BLaER1 treated with 17β-estradiol and CSF1 and Interleukin-3, amounts not matched to agents 10 nM and 100 nM (cell line): ENCODE measurements around the gene ZP4.

Source experiments
- H3K27ac ChIP-seq, 11 experiments: shearing (Covaris generic); formaldehyde crosslinking; 2 replicates each; pipeline ENCODE4 v1.8.1; 2022
- H3K27me3 ChIP-seq, 11 experiments: shearing (Covaris generic); formaldehyde crosslinking; 2 replicates each; pipeline ENCODE4 v1.8.1; 2022
- H3K36me3 ChIP-seq, 11 experiments: shearing (Covaris generic); formaldehyde crosslinking; 2 replicates each; pipeline ENCODE4 v1.8.1; 2022
- H3K4me1 ChIP-seq, 10 experiments: shearing (Covaris generic); formaldehyde crosslinking; 2 replicates each; pipeline ENCODE4 v1.8.1; 2022
- H3K4me2 ChIP-seq, 11 experiments: shearing (Covaris generic); formaldehyde crosslinking; 2 replicates each; pipeline ENCODE4 v1.8.1; 2022
- H3K4me3 ChIP-seq, 10 experiments: shearing (Covaris generic); formaldehyde crosslinking; 2 replicates each; pipeline ENCODE4 v1.8.1; 2022
- H3K9ac ChIP-seq, 11 experiments: shearing (Covaris generic); formaldehyde crosslinking; 2 replicates each; pipeline ENCODE4 v1.8.1; 2022
- H3K9me3 ChIP-seq, 11 experiments: shearing (Covaris generic); formaldehyde crosslinking; replicated peaks in 1 of 11; 2 replicates each; pipeline ENCODE4 v1.8.1; 2022
- H4K20me1 ChIP-seq, 11 experiments: shearing (Covaris generic); formaldehyde crosslinking; 2 replicates each; pipeline ENCODE4 v1.8.1; 2022
- Cebpa-rat ChIP-seq, 11 experiments: shearing (Covaris generic); IDR thresholded peaks; 2 replicates each; pipeline ENCODE4 v1.8.1; 2022

ZP4 gene

DNA sequence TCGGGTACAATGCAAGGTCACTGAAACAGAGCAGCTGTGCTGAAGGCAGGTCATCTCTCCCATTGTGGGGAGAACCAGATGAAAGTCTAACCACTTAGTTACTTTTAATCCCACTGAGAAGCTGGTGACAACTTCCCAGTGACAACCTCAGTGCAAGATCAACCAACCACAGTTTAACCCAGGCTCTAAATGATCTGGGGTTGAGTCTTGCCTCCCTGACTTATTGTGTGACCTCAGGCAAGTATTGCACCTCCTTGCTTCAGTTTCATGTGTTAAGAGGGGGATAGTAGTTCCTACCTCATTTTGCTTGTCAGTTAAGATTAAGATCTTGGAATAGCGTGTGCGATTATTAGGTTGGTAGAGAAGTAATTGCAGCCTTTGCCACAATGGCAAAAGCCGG, 3.2 kb downstream of the ZP4 start:
- H3K36me3 ChIP-seq = no peaks in the 10 kb centered on the region
- H3K4me2 ChIP-seq = no peak overlapping the region
- H3K27me3 ChIP-seq = no peaks in the 10 kb centered on the region
- no peaks in the 10 kb centered on the region for H3K9me3 ChIP-seq
- H3K9ac ChIP-seq = no peak overlapping the region
- no peak overlapping the region for H3K4me3 ChIP-seq
- H4K20me1 ChIP-seq = no peaks in the 10 kb centered on the region
- TF ChIP-seq Cebpa-rat (IDR thresholded peaks at IDR 0.05) = no peak
- H3K27ac ChIP-seq = no peak overlapping the region
- no peaks in the 10 kb centered on the region for H3K4me1 ChIP-seq

GRCh38 chr1:237884237-237884636, 6.5 kb downstream of the ZP4 start:
- no peaks in the 10 kb centered on the region for H4K20me1 ChIP-seq
- H3K27me3 ChIP-seq = no peaks in the 10 kb centered on the region
- no peaks in the 10 kb centered on the region for H3K9me3 ChIP-seq
- no peaks in the 10 kb centered on the region for H3K4me1 ChIP-seq
- no peak for TF ChIP-seq Cebpa-rat (IDR thresholded peaks at IDR 0.05)
- H3K4me3 ChIP-seq = no peak overlapping the region
- H3K27ac ChIP-seq = no peak overlapping the region
- no peaks in the 10 kb centered on the region for H3K36me3 ChIP-seq
- no peak overlapping the region for H3K4me2 ChIP-seq
- no peak overlapping the region for H3K9ac ChIP-seq

- no peaks in the 10 kb centered on the region for H3K27me3 ChIP-seq
- no peak overlapping the region for H3K4me2 ChIP-seq
- H3K4me1 ChIP-seq = no peaks in the 10 kb centered on the region
- TF ChIP-seq Cebpa-rat (IDR thresholded peaks at IDR 0.05) = no peak
- no peak overlapping the region for H3K9ac ChIP-seq
- H3K9me3 ChIP-seq = no peaks in the 10 kb centered on the region
- H3K36me3 ChIP-seq = no peaks in the 10 kb centered on the region
- no peak overlapping the region for H3K4me3 ChIP-seq
- H4K20me1 ChIP-seq = no peaks in the 10 kb centered on the region
- H3K27ac ChIP-seq = no peak overlapping the region
Observed at GRCh38 chr1:237879195-237879594, 11.5 kb downstream of the ZP4 start.

DNA sequence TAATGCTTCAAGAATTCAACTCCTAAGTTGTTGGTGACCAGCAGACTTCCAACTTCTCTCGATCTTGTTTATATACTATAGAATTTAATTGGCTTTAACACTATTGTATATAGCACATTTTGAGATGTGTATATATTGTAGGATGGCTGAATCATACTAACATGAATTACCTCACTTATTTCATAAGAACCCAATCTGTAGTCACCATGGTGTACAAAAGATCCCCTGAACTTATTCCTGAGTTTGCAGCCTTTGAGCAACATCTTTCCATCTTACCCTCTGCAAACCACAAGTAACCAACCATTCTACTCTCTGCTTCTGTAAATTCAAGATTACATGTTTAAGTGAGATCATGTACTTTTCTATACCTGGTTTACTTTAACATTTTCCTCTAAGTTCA, 12.3 kb downstream of the ZP4 start:
- Histone ChIP-seq H3K9ac (no peak overlapping the region), H3K36me3 (no peaks in the 10 kb centered on the region), H3K4me2 (no peak overlapping the region), H3K27me3 (no peaks in the 10 kb centered on the region), H3K27ac (no peak overlapping the region), H3K4me3 (no peak overlapping the region), H3K4me1 (peaks cover 0 to 5% (median 0%) of the 10 kb centered on the region in 10 experiments; a peak in 1 of 20 replicates), H4K20me1 (no peaks in the 10 kb centered on the region), H3K9me3 (no peaks in the 10 kb centered on the region)
- no peak for TF ChIP-seq Cebpa-rat (IDR thresholded peaks at IDR 0.05)

DNA sequence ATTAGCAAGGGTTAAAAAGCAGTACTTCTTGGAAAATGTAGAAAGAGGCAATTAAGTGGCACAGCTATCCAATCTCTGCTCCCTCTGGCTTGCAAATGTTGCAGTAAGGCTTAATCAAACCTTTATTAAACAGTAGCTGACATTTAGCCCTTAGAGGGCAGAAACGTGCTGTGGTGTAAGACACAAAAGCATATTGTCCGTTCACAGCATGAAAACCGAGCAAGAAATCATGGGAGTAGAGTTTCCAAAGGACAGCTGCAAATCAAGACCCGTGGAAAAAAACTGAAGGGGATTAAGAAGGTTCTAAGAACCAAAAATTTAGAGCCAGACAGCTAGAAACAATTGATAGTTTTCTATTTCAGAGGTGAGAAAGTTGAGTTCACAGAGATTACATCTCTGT, 13.1 kb downstream of the ZP4 start:
- no peak for TF ChIP-seq Cebpa-rat (IDR thresholded peaks at IDR 0.05)
- H3K27me3 ChIP-seq = no peaks in the 10 kb centered on the region

GRCh38 chr1:237875291-237875690, 15.4 kb downstream of the ZP4 start:
- Histone ChIP-seq H3K9me3 (no peaks in the 10 kb centered on the region), H3K27ac (no peak overlapping the region), H3K27me3 (no peaks in the 10 kb centered on the region), H3K4me1 (peaks cover 0 to 8% (median 0%) of the 10 kb centered on the region in 10 experiments; a peak in 1 of 20 replicates), H3K9ac (no peak overlapping the region), H4K20me1 (no peaks in the 10 kb centered on the region), H3K4me3 (no peak overlapping the region), H3K36me3 (no peaks in the 10 kb centered on the region), H3K4me2 (no peak overlapping the region)
- no peak for TF ChIP-seq Cebpa-rat (IDR thresholded peaks at IDR 0.05)

More for the DNA sequence above, 13.1 kb downstream of the ZP4 start:
- Histone ChIP-seq H3K9ac (no peak overlapping the region), H4K20me1 (no peaks in the 10 kb centered on the region), H3K27ac (no peak overlapping the region), H3K4me2 (no peak overlapping the region), H3K9me3 (no peaks in the 10 kb centered on the region), H3K4me1 (peaks cover 0 to 8% (median 0%) of the 10 kb centered on the region in 10 experiments; a peak in 1 of 20 replicates), H3K4me3 (no peak overlapping the region), H3K36me3 (no peaks in the 10 kb centered on the region)

DNA sequence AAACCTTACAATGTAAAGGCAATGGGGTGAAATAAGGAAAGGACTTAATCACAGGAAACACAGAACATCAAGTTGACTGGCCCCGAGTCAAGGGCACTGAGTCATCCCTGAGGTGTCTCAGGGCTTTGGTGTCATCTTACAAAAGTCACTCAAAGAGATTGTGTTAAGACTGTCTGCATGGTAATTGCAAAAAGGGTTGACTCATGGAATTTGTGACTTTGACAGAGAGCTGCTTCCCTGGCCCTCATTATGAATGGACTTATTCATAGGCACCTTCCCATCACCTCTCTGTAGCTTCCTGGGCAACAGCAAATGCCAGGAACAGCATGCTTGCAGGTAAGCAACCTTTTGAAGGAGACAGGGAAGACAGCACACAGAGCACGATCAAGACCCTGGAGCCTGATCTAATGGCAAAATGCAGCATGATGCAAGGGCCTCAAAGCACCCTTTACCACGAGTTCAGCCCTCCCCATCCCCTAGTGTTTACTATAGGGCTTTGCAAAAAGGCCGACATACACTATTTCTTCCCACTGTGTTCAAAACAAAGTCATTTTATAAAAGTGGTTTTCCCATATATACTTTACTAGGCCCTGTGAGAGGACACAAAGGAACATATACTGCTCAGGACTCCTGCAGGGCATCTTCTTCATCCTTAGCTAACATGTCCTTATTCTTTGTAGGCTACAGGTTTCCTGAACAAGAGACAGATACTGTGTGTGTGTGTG, 17.1 kb downstream of the ZP4 start:
- Histone ChIP-seq H4K20me1 (no peaks in the 10 kb centered on the region), H3K36me3 (no peaks in the 10 kb centered on the region), H3K4me3 (no peak overlapping the region), H3K4me1 (peaks cover 0 to 8% (median 0%) of the 10 kb centered on the region in 10 experiments; a peak in 1 of 20 replicates), H3K9ac (no peak overlapping the region), H3K4me2 (0 out of 22 replicates have a peak overlapping the region, but pooled peaks of 1 of the 11 experiments have one; percentile 6), H3K27ac (no peak overlapping the region), H3K27me3 (no peaks in the 10 kb centered on the region), H3K9me3 (no peaks in the 10 kb centered on the region)
- TF ChIP-seq Cebpa-rat (IDR thresholded peaks at IDR 0.05) = no peak

DNA sequence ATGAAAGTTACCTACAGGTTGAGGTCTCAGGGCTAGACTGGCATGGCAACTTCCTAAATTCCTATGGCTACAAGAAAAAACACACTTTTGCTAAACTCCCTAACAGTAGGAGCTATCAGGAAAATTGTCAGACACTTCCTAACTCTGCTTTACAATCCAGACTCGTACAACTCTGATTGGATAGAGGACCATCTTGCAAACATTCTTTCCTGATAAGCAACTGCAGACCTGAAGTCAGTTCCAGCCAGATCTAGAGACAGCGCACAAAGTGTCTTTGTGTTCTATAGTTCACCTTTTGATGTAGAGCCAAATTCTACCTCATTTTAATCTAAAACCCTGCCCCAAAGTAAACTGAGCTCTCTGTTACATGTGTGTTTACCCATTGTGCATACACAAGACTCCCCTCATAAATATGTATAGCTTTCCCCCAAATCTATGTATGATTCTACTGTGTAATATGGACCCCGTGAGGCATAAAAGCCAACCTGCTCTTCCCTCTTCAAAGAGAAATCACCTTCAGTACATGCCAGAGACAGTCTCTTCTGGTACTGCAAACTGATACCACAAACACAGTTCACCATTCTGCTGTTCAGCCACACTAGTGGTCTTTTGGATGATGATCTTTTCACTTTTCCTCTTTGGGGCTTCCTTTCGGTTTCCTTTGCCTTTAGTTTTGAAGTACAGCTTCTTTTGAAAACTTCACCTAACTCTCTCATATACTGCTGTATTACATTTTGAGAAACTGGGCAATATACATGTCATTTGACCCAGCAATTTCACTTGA, 21.7 kb downstream of the ZP4 start:
- Histone ChIP-seq H3K36me3 (no peaks in the 10 kb centered on the region), H3K4me1 (peaks cover 6 to 13% (median 11%) of the 10 kb centered on the region in 10 experiments; a peak in 18 of 20 replicates), H3K4me3 (no peak overlapping the region), H4K20me1 (no peaks in the 10 kb centered on the region), H3K9me3 (no peaks in the 10 kb centered on the region), H3K4me2 (no peak overlapping the region), H3K9ac (no peak overlapping the region), H3K27me3 (no peaks in the 10 kb centered on the region), H3K27ac (no peak overlapping the region)
- no peak for TF ChIP-seq Cebpa-rat (IDR thresholded peaks at IDR 0.05)

- Histone ChIP-seq H3K27me3 (no peaks in the 10 kb centered on the region), H3K4me2 (no peak overlapping the region), H4K20me1 (no peaks in the 10 kb centered on the region), H3K9me3 (no peaks in the 10 kb centered on the region), H3K36me3 (no peaks in the 10 kb centered on the region), H3K4me1 (peaks cover 5 to 13% (median 10%) of the 10 kb centered on the region in 10 experiments; a peak in 17 of 20 replicates), H3K27ac (no peak overlapping the region), H3K4me3 (no peak overlapping the region), H3K9ac (no peak overlapping the region)
- no peak for TF ChIP-seq Cebpa-rat (IDR thresholded peaks at IDR 0.05)
Observed at GRCh38 chr1:237867380-237867888, 23.3 kb downstream of the ZP4 start.
